Tibial artery (tissue), 4 donors: ENCODE data around the gene NPSR1.
"Not testable (repeated sequence)": the region's sequence is repeated elsewhere in the genome, so short reads cannot be mapped to it uniquely, and the experiment has no call there.

ENCODE experiments used
- DNase-seq, 2 donors: peaks; one replicate each; pipeline ENCODE4 v3.0.0-alpha.2; 2019
- H3K27ac ChIP-seq, 2 donors: fragments of 200-600 bp; sonication (generic) in 1 of 2; 1 replicate in 1 of 2; 2 replicates in 1 of 2; pipeline ENCODE4 v1.5.1; 2018 to 2019; ENCODE audit warnings: mild to moderate bottlenecking in 1 of 2
- H3K27me3 ChIP-seq, 2 donors: fragments of 200-600 bp; sonication (generic) in 1 of 2; one replicate each; pipeline versions ENCODE4 v1.5.1 to v1.6.0; 2016 to 2019
- H3K36me3 ChIP-seq, 3 donors: fragments of 200-600 bp; sonication (generic) in 2 of 3; one replicate each; pipeline ENCODE4 v1.5.1; 2016 to 2019; ENCODE audit warnings: mild to moderate bottlenecking in 2 of 3
- H3K4me1 ChIP-seq, 4 donors: fragments of 200-600 bp; sonication (generic) in 2 of 4; 1 replicate in 3 of 4; 2 replicates in 1 of 4; pipeline ENCODE4 v1.5.1; 2016 to 2019
- H3K4me3 ChIP-seq, 2 donors: fragments of 200-600 bp; sonication (generic) in 1 of 2; 1 replicate in 1 of 2; 2 replicates in 1 of 2; pipeline ENCODE4 v1.5.1; 2018 to 2019; ENCODE audit warnings: mild to moderate bottlenecking in 2 of 2
- H3K9me3 ChIP-seq, 3 donors: fragments of 200-600 bp; sonication (generic) in 1 of 3; one replicate each; pipeline ENCODE4 v1.5.1; 2016 to 2019
- intact Hi-C: fragments of 100-400 bp; cut with DNase I; formaldehyde crosslinking; loops from one replicate; pipeline ENCODE4 v1.15.0; 2023; ENCODE audit warnings: low total_unique reads
- TF ChIP-seq, protein P1 (sequence below), 2 experiments: fragments of 200-600 bp in 1 of 2; fragments of 450-650 bp in 1 of 2; IDR thresholded peaks; one replicate each; pipeline ENCODE4 v1.5.1; 2017 to 2019; ENCODE audit warnings: antibody characterized with exemption in 2 of 2, mild to moderate bottlenecking in 1 of 2, moderate library complexity in 1 of 2

NPSR1 gene

GRCh38 chr7:34780546-34780945 lies 122.5 kb downstream of the NPSR1 start:
- H3K36me3 ChIP-seq: no peaks in the 10 kb centered on the region
- H3K27ac ChIP-seq: no peak overlapping the region
- no peak overlapping the region for H3K4me3 ChIP-seq
- no peaks in the 10 kb centered on the region for H3K4me1 ChIP-seq
- intact Hi-C loops: no loop called here
- DNase-seq: no peak
- TF ChIP-seq, protein P1, sequence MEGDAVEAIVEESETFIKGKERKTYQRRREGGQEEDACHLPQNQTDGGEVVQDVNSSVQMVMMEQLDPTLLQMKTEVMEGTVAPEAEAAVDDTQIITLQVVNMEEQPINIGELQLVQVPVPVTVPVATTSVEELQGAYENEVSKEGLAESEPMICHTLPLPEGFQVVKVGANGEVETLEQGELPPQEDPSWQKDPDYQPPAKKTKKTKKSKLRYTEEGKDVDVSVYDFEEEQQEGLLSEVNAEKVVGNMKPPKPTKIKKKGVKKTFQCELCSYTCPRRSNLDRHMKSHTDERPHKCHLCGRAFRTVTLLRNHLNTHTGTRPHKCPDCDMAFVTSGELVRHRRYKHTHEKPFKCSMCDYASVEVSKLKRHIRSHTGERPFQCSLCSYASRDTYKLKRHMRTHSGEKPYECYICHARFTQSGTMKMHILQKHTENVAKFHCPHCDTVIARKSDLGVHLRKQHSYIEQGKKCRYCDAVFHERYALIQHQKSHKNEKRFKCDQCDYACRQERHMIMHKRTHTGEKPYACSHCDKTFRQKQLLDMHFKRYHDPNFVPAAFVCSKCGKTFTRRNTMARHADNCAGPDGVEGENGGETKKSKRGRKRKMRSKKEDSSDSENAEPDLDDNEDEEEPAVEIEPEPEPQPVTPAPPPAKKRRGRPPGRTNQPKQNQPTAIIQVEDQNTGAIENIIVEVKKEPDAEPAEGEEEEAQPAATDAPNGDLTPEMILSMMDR (IDR thresholded peaks at IDR 0.05): no peak
- H3K9me3 ChIP-seq: peaks cover 0 to 9% (median 6%) of the 10 kb centered on the region in 3 donors
- H3K27me3 ChIP-seq: no peaks in the 10 kb centered on the region

DNA sequence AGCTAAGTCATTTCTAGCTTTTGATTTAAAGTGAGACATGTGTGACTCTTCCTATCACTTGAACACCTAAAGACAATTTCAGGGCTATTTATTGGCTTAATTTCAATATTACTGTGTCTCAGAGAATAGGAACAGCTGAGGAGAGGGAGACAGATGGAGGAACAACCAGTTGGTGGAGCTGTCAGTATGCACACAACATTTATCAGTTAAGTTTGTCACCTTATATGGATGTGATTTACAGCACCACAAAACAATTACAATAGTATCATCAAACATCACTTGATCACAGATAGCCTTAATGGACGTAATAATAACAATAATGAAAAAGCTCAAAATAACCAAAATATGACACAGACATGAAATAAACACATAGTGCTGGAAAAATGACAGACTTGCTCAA lies 129.6 kb downstream of the NPSR1 start:
- intact Hi-C loops: no loop called here
- no peaks in the 10 kb centered on the region for H3K36me3 ChIP-seq
- no peaks in the 10 kb centered on the region for H3K27me3 ChIP-seq
- H3K4me3 ChIP-seq: no peak overlapping the region
- H3K9me3 ChIP-seq: peaks cover 0 to 6% (median under 1%) of the 10 kb centered on the region in 3 donors
- no peak overlapping the region for H3K27ac ChIP-seq
- no peaks in the 10 kb centered on the region for H3K4me1 ChIP-seq
- TF ChIP-seq, protein P1 (IDR thresholded peaks at IDR 0.05): no peak
- no peak for DNase-seq

DNA sequence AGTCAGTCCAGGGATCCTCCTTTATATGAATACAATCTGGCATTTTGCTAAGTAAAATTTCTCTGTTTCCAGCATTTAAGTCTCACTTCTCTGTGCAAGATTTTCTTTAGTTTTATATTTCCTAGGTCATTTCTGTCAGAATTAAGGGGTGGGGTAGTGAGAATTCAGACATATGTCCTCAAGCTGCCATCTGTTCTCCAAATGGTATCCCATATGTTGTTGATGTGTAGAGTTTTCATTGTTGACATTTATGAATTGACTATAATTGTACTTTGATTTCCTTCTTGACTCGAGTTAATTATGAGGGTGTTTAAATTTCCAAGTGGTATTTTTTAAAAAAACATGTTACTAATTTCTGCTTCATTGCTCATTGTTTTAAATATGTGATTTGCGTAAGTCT lies 148.8 kb downstream of the NPSR1 start:
- Histone ChIP-seq H3K4me3 (no peak overlapping the region), H3K27me3 (peaks cover 0 to 2% of the 10 kb centered on the region in 2 donors), H3K27ac (no peak overlapping the region), H3K9me3 (no peaks in the 10 kb centered on the region), H3K4me1 (no peaks in the 10 kb centered on the region), H3K36me3 (no peaks in the 10 kb centered on the region)
- DNase-seq: no peak
- TF ChIP-seq, protein P1 (IDR thresholded peaks at IDR 0.05): no peak
- intact Hi-C loops: no loop called here

GRCh38 chr7:34807548-34808340 lies 149.7 kb downstream of the NPSR1 start:
- no peak overlapping the region for H3K4me3 ChIP-seq
- no peaks in the 10 kb centered on the region for H3K9me3 ChIP-seq
- intact Hi-C loops: no loop called here
- no peak for DNase-seq
- peaks cover 0 to 2% of the 10 kb centered on the region in 2 donors for H3K27me3 ChIP-seq
- TF ChIP-seq, protein P1 (IDR thresholded peaks at IDR 0.05): no peak
- H3K27ac ChIP-seq: no peak overlapping the region
- no peaks in the 10 kb centered on the region for H3K4me1 ChIP-seq
- H3K36me3 ChIP-seq: no peaks in the 10 kb centered on the region

DNA sequence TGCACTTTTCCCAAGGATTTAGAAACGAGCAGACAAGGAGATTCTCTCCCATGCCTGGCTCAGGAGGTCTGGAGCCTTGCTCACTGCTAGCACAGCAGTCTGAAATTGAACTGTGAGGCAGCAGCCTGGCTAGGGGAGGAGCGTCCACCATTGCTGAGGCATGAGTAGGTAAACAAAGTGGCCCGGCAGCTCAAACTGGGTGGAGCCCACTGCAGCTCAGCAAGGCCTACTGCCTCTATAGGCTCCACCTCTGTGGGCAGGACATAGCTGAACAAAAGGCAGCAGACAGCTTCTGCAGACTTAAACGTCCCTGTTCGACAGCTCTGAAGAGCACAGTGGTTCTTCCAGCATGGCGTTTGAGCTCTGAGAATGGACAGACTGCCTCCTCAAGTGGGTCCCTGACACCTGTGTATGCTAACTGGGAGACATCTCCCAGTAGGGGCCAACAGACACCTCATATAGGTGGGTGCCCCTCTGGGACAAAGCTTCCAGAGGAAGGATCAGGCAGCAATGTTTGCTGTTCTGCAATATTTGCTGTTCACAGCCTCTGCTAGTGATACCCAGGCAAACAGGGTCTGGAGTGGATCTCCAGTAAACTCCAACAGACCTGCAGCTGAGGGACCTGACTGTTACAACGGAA lies 156.3 kb downstream of the NPSR1 start:
- intact Hi-C loops, H3K27ac ChIP-seq, H3K27me3 ChIP-seq, DNase-seq, H3K36me3 ChIP-seq, H3K4me1 ChIP-seq, H3K9me3 ChIP-seq, H3K4me3 ChIP-seq: not testable (repeated sequence)

DNA sequence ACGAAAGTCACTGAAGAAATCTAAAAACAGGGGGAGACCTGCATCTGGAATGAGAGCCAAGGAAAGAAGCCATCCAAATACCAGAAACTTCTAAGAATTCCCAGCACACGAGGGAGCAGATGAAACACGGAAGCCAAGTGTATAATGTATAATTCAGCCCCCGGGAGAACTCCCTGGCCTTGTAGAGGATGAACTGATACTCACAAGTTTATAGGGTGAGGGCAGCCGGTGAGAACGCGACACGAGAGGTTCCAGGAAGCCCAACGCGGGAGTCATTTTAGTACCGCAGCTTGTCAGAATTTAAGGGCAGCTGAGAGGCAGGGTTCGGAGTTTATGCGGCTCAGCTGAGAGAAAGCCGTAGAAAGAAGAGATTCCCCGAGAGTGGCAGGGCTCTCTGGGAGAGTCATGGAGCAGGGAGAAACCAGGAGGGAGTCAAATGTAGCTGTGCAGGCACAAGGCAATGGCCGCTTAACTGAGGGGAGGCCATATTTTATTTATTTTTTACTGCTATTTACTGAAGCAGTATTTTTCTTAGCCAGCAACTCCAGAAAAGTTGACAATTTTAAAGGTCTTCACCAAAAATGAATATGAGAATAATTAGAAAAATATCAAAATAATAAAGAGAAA lies 164.0 kb downstream of the NPSR1 start:
- Histone ChIP-seq H3K36me3 (no peaks in the 10 kb centered on the region), H3K4me3 (no peak overlapping the region), H3K27me3 (no peaks in the 10 kb centered on the region), H3K9me3 (no peaks in the 10 kb centered on the region), H3K4me1 (no peaks in the 10 kb centered on the region), H3K27ac (no peak overlapping the region)
- no peak for DNase-seq
- TF ChIP-seq, protein P1 (IDR thresholded peaks at IDR 0.05): no peak
- intact Hi-C loops: no loop called here
